BLaER1 (cell line): ENCODE data around the gene SOBP.
A peak's percentile ranks its signal among the peaks of the same experiment; 100 is the strongest.

Experiments
- H3K27ac ChIP-seq: shearing (Covaris generic); formaldehyde crosslinking; 2 replicates; pipeline ENCODE4 v1.8.1; 2022
- H3K27me3 ChIP-seq: shearing (Covaris generic); formaldehyde crosslinking; 2 replicates; pipeline ENCODE4 v1.8.1; 2022
- H3K36me3 ChIP-seq: shearing (Covaris generic); formaldehyde crosslinking; 2 replicates; pipeline ENCODE4 v1.8.1; 2022
- H3K4me1 ChIP-seq: shearing (Covaris generic); formaldehyde crosslinking; 2 replicates; pipeline ENCODE4 v1.8.1; 2022
- H3K4me2 ChIP-seq: shearing (Covaris generic); formaldehyde crosslinking; 2 replicates; pipeline ENCODE4 v1.8.1; 2022
- H3K4me3 ChIP-seq: shearing (Covaris generic); formaldehyde crosslinking; 2 replicates; pipeline ENCODE4 v1.8.1; 2022
- H3K9ac ChIP-seq: shearing (Covaris generic); formaldehyde crosslinking; 2 replicates; pipeline ENCODE4 v1.8.1; 2022
- H3K9me3 ChIP-seq: shearing (Covaris generic); formaldehyde crosslinking; 2 replicates; pipeline ENCODE4 v1.8.1; 2022
- H4K20me1 ChIP-seq: shearing (Covaris generic); formaldehyde crosslinking; 2 replicates; pipeline ENCODE4 v1.8.1; 2022
- Cebpa-rat ChIP-seq: shearing (Covaris generic); IDR thresholded peaks from 2 replicates; pipeline ENCODE4 v1.8.1; 2022

SOBP gene

GRCh38 chr6:107706516-107707115 is 216.7 kb downstream of the SOBP start:
- no peaks in the 10 kb centered on the region for H3K27me3 ChIP-seq
- H3K4me2 ChIP-seq: no peak overlapping the region
- H3K9ac ChIP-seq: no peak overlapping the region
- H3K9me3 ChIP-seq: no peaks in the 10 kb centered on the region
- H3K27ac ChIP-seq: no peak overlapping the region
- H4K20me1 ChIP-seq: no peaks in the 10 kb centered on the region
- no peaks in the 10 kb centered on the region for H3K36me3 ChIP-seq
- H3K4me1 ChIP-seq: peaks cover 14% of the 10 kb centered on the region
- no peak for TF ChIP-seq Cebpa-rat
- H3K4me3 ChIP-seq: no peak overlapping the region

GRCh38 chr6:107707346-107708275 is 217.7 kb downstream of the SOBP start:
- Histone ChIP-seq H3K27ac (no peak overlapping the region), H3K9ac (no peak overlapping the region), H3K9me3 (no peaks in the 10 kb centered on the region), H3K4me3 (no peak overlapping the region), H4K20me1 (no peaks in the 10 kb centered on the region), H3K36me3 (no peaks in the 10 kb centered on the region), H3K4me1 (peaks cover 23% of the 10 kb centered on the region), H3K27me3 (no peaks in the 10 kb centered on the region), H3K4me2 (peak overlapping the region; percentile 34)
- TF ChIP-seq Cebpa-rat: no peak

GRCh38 chr6:107708435-107708834 is 218.5 kb downstream of the SOBP start:
- H3K27me3 ChIP-seq: no peaks in the 10 kb centered on the region
- no peak overlapping the region for H3K4me3 ChIP-seq
- H3K27ac ChIP-seq: no peak overlapping the region
- H3K9me3 ChIP-seq: no peaks in the 10 kb centered on the region
- H3K9ac ChIP-seq: no peak overlapping the region
- H3K4me1 ChIP-seq: peaks cover 32% of the 10 kb centered on the region
- no peak overlapping the region for H3K4me2 ChIP-seq
- H3K36me3 ChIP-seq: no peaks in the 10 kb centered on the region
- TF ChIP-seq Cebpa-rat: no peak
- H4K20me1 ChIP-seq: no peaks in the 10 kb centered on the region

- H3K27me3 ChIP-seq: no peaks in the 10 kb centered on the region
- peaks cover 40% of the 10 kb centered on the region for H3K4me1 ChIP-seq
- no peaks in the 10 kb centered on the region for H3K36me3 ChIP-seq
- no peak overlapping the region for H3K4me2 ChIP-seq
- no peak for TF ChIP-seq Cebpa-rat
- H3K27ac ChIP-seq: no peak overlapping the region
- no peak overlapping the region for H3K4me3 ChIP-seq
- H3K9ac ChIP-seq: no peak overlapping the region
- no peaks in the 10 kb centered on the region for H4K20me1 ChIP-seq
- no peaks in the 10 kb centered on the region for H3K9me3 ChIP-seq
Measured at GRCh38 chr6:107709341-107709740, 219.4 kb downstream of the SOBP start.
